ENCODE results near the gene DERA.

Gene DERA

DNA sequence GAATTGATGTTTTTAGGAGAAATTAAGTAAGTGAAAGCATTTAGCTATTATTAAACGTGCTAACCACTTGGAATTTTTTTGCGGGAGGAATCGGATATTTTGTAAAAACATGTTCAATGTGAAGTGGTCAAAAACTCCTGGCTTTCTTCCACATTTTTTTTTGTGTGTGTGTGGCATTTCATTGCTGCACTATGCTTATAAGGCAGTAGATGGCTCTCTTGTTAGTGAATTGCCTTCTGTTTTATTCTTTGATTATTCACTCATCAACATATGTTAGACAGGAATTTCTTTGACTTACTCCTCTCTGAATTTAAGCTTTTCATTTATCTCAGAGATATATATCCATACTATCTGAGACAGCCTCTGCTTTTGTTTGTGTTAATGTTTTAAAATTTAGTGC, 71.3 kb downstream of the DERA start:
- H3K27ac ChIP-seq = no peak overlapping the region
- no peak overlapping the region for H3K4me3 ChIP-seq (ENCODE audit: low read depth in 1 of 2, low read length in 1 of 2)
- peaks cover 14% of the 10 kb centered on the region for H3K36me3 ChIP-seq
- no peaks in the 10 kb centered on the region for H3K4me1 ChIP-seq (ENCODE audit: control insufficient read depth in 1 of 2, insufficient read depth in 1 of 2, low read depth in 1 of 2, low read length in 1 of 2)
- TF ChIP-seq, protein P1, sequence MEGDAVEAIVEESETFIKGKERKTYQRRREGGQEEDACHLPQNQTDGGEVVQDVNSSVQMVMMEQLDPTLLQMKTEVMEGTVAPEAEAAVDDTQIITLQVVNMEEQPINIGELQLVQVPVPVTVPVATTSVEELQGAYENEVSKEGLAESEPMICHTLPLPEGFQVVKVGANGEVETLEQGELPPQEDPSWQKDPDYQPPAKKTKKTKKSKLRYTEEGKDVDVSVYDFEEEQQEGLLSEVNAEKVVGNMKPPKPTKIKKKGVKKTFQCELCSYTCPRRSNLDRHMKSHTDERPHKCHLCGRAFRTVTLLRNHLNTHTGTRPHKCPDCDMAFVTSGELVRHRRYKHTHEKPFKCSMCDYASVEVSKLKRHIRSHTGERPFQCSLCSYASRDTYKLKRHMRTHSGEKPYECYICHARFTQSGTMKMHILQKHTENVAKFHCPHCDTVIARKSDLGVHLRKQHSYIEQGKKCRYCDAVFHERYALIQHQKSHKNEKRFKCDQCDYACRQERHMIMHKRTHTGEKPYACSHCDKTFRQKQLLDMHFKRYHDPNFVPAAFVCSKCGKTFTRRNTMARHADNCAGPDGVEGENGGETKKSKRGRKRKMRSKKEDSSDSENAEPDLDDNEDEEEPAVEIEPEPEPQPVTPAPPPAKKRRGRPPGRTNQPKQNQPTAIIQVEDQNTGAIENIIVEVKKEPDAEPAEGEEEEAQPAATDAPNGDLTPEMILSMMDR (IDR thresholded peaks at IDR 0.05) = no peak
- no peaks in the 10 kb centered on the region for H3K9me3 ChIP-seq
- H3K27me3 ChIP-seq = no peaks in the 10 kb centered on the region

DNA sequence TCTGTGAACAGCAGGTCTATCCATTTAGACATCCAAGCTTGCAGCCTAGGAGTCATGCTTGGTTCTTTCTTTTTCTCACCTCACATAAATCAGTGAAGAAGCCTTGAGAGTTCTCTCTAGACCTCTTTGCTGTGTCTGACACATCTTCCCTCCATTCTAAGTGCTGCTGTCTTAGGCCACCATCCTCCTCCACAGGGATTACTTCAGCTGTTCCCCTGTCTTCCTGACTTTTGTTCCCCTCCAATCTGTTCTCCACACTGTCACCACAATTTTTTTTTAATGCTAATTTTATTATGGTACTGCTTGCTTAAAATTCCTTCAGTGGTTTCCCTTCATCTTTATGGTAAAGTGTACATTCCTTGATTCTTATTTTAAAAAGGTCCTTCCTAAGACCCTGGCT, 71.8 kb downstream of the DERA start:
- Histone ChIP-seq H3K27me3 (no peaks in the 10 kb centered on the region), H3K4me1 (ENCODE audit: control insufficient read depth in 1 of 2, insufficient read depth in 1 of 2, low read depth in 1 of 2, low read length in 1 of 2) (no peaks in the 10 kb centered on the region), H3K4me3 (ENCODE audit: low read depth in 1 of 2, low read length in 1 of 2) (no peak overlapping the region), H3K9me3 (no peaks in the 10 kb centered on the region), H3K27ac (no peak overlapping the region), H3K36me3 (peaks cover 14% of the 10 kb centered on the region)
- TF ChIP-seq, protein P1 (IDR thresholded peaks at IDR 0.05) = no peak

DNA sequence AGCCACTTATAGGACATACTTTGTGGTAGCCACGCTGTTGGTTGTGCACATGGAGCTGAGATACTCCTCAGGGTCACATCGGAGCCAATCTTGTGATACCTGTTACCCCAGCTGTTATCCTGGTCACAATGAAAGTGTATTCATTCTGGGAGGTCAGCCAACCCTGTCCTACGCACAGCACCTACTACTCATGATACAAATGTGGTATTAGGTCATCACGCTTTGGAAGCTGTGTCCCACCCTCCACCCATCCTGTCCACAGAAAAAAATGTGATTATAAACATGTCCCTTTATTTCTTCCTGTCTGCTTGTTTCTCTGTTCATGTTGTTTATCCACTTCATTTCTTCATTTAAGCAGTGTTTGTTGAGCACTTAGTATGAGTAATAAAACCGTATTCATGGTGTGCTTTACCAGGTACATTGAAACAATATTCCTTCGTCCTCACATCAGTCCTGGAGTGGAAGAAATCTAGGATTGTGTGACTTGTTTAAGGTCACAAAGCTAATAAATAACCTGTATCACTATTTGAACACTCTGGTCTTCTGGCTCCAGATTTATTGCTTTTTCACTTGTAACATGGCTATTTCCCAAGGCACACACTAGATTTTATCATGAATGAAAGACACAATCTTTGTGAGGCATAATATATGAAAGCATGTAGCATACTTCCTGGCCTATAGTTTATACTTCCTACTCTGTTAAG, 73.1 kb downstream of the DERA start:
- Histone ChIP-seq H3K27ac (no peak overlapping the region), H3K4me3 (ENCODE audit: low read depth in 1 of 2, low read length in 1 of 2) (no peak overlapping the region), H3K27me3 (no peaks in the 10 kb centered on the region), H3K36me3 (peaks cover 24% of the 10 kb centered on the region), H3K9me3 (no peaks in the 10 kb centered on the region), H3K4me1 (ENCODE audit: control insufficient read depth in 1 of 2, insufficient read depth in 1 of 2, low read depth in 1 of 2, low read length in 1 of 2) (no peaks in the 10 kb centered on the region)
- TF ChIP-seq, protein P1 (IDR thresholded peaks at IDR 0.05) = no peak

GRCh38 chr12:15984963-15985362, 73.8 kb downstream of the DERA start:
- peaks cover 24% of the 10 kb centered on the region for H3K36me3 ChIP-seq
- H3K27me3 ChIP-seq = no peaks in the 10 kb centered on the region
- TF ChIP-seq, protein P1 (IDR thresholded peaks at IDR 0.05) = no peak
- no peaks in the 10 kb centered on the region for H3K9me3 ChIP-seq
- H3K4me3 ChIP-seq (ENCODE audit: low read depth in 1 of 2, low read length in 1 of 2) = no peak overlapping the region
- H3K27ac ChIP-seq = no peak overlapping the region
- H3K4me1 ChIP-seq (ENCODE audit: control insufficient read depth in 1 of 2, insufficient read depth in 1 of 2, low read depth in 1 of 2, low read length in 1 of 2) = no peaks in the 10 kb centered on the region

- H3K36me3 ChIP-seq = peaks cover 24% of the 10 kb centered on the region
- H3K27ac ChIP-seq = no peak overlapping the region
- no peak overlapping the region for H3K4me3 ChIP-seq (ENCODE audit: low read depth in 1 of 2, low read length in 1 of 2)
- H3K9me3 ChIP-seq = no peaks in the 10 kb centered on the region
- no peaks in the 10 kb centered on the region for H3K4me1 ChIP-seq (ENCODE audit: control insufficient read depth in 1 of 2, insufficient read depth in 1 of 2, low read depth in 1 of 2, low read length in 1 of 2)
- H3K27me3 ChIP-seq = no peaks in the 10 kb centered on the region
- TF ChIP-seq, protein P1 (IDR thresholded peaks at IDR 0.05) = no peak
These were observed 76.6 kb downstream of the DERA start for GRCh38 chr12:15987696-15988095.

Measured in neutrophil (primary cell).